Neural cell (in vitro differentiated cells): Measurements from ENCODE around the gene NBL1.

Experiments
- EP300 ChIP-seq: fragments of 450-650 bp; conservative IDR thresholded peaks from 2 replicates; pipeline ENCODE4 v1.6.1; 2014; ENCODE audit warnings: antibody characterized with exemption, mild to moderate bottlenecking, moderate library complexity; ENCODE audit not compliant: poor library complexity, severe bottlenecking
- EZH2 ChIP-seq: fragments of 200-600, 300-800 bp; shearing (Covaris generic), sonication (generic); IDR thresholded peaks from 2 replicates; pipeline ENCODE4 v1.6.1; 2014; ENCODE audit warnings: antibody characterized with exemption, low read length, borderline replicate concordance, mild to moderate bottlenecking; ENCODE audit not compliant: insufficient read depth, poor library complexity, severe bottlenecking
- MXI1 ChIP-seq: fragments of 450-650 bp; conservative IDR thresholded peaks from 2 replicates; pipeline ENCODE4 v1.6.1; 2014; ENCODE audit warnings: antibody characterized with exemption, mild to moderate bottlenecking; ENCODE audit not compliant: poor library complexity, severe bottlenecking
- POLR2AphosphoS5 ChIP-seq: IDR thresholded peaks from 2 replicates; pipeline ENCODE4 v1.6.1; 2012
- RAD21 ChIP-seq: fragments of 450-650 bp; conservative IDR thresholded peaks from 2 replicates; pipeline ENCODE4 v1.6.1; 2014; ENCODE audit warnings: antibody characterized with exemption, mild to moderate bottlenecking, moderate library complexity
- SMC3 ChIP-seq: fragments of 450-650 bp; conservative IDR thresholded peaks from 2 replicates; pipeline ENCODE4 v1.6.1; 2014; ENCODE audit warnings: antibody characterized with exemption, mild to moderate bottlenecking, moderate library complexity; ENCODE audit not compliant: poor library complexity
- TAF1 ChIP-seq: IDR thresholded peaks from 2 replicates; pipeline ENCODE4 v1.6.1; 2012; ENCODE audit warnings: low read depth
- TF ChIP-seq, protein P1 (sequence below): fragments of 450-650 bp; IDR thresholded peaks from 2 replicates; pipeline ENCODE4 v1.5.1; 2014; ENCODE audit warnings: antibody characterized with exemption, mild to moderate bottlenecking, moderate library complexity; ENCODE audit not compliant: poor library complexity, severe bottlenecking
- TF ChIP-seq, protein P2 (sequence below): IDR thresholded peaks from 2 replicates; pipeline ENCODE4 v1.6.1; 2012; ENCODE audit warnings: borderline replicate concordance

DNA sequence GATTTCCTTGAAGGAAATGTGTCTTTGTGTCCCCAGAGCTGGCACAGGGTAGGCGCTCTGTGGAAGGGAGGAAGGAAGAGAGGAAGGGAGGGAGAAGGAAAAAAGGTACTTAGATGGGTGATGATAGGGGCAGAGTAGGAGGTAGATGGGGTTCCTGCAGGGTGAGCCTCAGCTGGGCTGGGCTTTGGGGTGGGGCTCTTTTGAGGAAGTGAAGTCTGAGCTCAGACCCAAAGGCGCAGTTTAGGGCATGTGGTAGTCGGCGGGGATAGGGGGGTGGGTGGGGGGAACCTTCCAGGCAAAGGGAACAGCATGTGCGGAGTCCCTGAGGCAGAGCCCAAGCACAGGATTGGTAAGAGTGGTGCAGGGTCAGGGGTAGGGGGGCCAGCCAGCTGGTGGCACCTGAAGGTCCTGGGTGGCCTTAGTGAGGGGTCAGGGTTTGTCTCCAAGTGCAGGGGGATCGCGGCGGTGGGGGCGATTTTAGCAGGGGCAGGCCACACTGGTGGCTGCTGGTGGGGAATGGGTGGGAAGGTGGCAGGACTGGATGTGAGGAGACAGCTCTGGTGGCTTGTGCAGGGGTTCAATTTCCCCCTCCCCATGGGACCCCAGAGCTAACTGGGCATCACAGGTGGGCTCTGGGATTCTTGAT is 12.1 kb downstream of the NBL1 start:
- TF ChIP-seq EZH2 = no peak
- TF ChIP-seq, protein P1, sequence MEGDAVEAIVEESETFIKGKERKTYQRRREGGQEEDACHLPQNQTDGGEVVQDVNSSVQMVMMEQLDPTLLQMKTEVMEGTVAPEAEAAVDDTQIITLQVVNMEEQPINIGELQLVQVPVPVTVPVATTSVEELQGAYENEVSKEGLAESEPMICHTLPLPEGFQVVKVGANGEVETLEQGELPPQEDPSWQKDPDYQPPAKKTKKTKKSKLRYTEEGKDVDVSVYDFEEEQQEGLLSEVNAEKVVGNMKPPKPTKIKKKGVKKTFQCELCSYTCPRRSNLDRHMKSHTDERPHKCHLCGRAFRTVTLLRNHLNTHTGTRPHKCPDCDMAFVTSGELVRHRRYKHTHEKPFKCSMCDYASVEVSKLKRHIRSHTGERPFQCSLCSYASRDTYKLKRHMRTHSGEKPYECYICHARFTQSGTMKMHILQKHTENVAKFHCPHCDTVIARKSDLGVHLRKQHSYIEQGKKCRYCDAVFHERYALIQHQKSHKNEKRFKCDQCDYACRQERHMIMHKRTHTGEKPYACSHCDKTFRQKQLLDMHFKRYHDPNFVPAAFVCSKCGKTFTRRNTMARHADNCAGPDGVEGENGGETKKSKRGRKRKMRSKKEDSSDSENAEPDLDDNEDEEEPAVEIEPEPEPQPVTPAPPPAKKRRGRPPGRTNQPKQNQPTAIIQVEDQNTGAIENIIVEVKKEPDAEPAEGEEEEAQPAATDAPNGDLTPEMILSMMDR = no peak
- TF ChIP-seq POLR2AphosphoS5 = no peak
- TF ChIP-seq RAD21 = no peak
- TF ChIP-seq, protein P2, sequence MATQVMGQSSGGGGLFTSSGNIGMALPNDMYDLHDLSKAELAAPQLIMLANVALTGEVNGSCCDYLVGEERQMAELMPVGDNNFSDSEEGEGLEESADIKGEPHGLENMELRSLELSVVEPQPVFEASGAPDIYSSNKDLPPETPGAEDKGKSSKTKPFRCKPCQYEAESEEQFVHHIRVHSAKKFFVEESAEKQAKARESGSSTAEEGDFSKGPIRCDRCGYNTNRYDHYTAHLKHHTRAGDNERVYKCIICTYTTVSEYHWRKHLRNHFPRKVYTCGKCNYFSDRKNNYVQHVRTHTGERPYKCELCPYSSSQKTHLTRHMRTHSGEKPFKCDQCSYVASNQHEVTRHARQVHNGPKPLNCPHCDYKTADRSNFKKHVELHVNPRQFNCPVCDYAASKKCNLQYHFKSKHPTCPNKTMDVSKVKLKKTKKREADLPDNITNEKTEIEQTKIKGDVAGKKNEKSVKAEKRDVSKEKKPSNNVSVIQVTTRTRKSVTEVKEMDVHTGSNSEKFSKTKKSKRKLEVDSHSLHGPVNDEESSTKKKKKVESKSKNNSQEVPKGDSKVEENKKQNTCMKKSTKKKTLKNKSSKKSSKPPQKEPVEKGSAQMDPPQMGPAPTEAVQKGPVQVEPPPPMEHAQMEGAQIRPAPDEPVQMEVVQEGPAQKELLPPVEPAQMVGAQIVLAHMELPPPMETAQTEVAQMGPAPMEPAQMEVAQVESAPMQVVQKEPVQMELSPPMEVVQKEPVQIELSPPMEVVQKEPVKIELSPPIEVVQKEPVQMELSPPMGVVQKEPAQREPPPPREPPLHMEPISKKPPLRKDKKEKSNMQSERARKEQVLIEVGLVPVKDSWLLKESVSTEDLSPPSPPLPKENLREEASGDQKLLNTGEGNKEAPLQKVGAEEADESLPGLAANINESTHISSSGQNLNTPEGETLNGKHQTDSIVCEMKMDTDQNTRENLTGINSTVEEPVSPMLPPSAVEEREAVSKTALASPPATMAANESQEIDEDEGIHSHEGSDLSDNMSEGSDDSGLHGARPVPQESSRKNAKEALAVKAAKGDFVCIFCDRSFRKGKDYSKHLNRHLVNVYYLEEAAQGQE = no peak
- TF ChIP-seq MXI1 = no peak
- TF ChIP-seq EP300 = no peak
- no peak for TF ChIP-seq SMC3
- no peak for TF ChIP-seq TAF1
